ENCODE data around the gene WSB1. TPM values are rescaled to one million over a fixed set of nuclear protein-coding genes. Genes with fewer than 3 reads are reported as not detected.
A peak's percentile ranks its signal among the peaks of the same experiment; 100 is the strongest.

Gene WSB1
- total RNA-seq, 1 experiment from 2014 or later, result 114 TPM

GRCh38 chr17:27299384-27300049 lies 5.6 kb downstream of the WSB1 start:
- no peak for DNase-seq (ENCODE audit: low spot score)
- TF ChIP-seq, protein P1, sequence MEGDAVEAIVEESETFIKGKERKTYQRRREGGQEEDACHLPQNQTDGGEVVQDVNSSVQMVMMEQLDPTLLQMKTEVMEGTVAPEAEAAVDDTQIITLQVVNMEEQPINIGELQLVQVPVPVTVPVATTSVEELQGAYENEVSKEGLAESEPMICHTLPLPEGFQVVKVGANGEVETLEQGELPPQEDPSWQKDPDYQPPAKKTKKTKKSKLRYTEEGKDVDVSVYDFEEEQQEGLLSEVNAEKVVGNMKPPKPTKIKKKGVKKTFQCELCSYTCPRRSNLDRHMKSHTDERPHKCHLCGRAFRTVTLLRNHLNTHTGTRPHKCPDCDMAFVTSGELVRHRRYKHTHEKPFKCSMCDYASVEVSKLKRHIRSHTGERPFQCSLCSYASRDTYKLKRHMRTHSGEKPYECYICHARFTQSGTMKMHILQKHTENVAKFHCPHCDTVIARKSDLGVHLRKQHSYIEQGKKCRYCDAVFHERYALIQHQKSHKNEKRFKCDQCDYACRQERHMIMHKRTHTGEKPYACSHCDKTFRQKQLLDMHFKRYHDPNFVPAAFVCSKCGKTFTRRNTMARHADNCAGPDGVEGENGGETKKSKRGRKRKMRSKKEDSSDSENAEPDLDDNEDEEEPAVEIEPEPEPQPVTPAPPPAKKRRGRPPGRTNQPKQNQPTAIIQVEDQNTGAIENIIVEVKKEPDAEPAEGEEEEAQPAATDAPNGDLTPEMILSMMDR (conservative IDR thresholded peaks at IDR 0.05; ENCODE audit: low read depth, low read length), result no peak
- no peak for TF ChIP-seq EZH2 (IDR thresholded peaks at IDR 0.05; ENCODE audit: borderline replicate concordance, low read depth, low read length, poor library complexity, severe bottlenecking)
- POLR2A ChIA-PET (ENCODE audit: low non-redundant PET), result no interaction called here
- no peaks in the 10 kb centered on the region for H3K27me3 ChIP-seq (replicated peaks; ENCODE audit: insufficient read depth, low read depth, low read length, poor library complexity)
- H3K4me3 ChIP-seq (ENCODE audit: low read depth, low read length, poor library complexity, severe bottlenecking), result no peak overlapping the region
- no peaks in the 10 kb centered on the region for H3K9me3 ChIP-seq (ENCODE audit: low read depth, low read length, poor library complexity, severe bottlenecking)
- H3K27ac ChIP-seq (ENCODE audit: low read depth, low read length, poor library complexity, severe bottlenecking), result no peak overlapping the region
- peaks cover 12% of the 10 kb centered on the region for H3K4me1 ChIP-seq (ENCODE audit: insufficient read depth, low read length, poor library complexity, severe bottlenecking)
- peaks cover 29% of the 10 kb centered on the region for H3K36me3 ChIP-seq (ENCODE audit: insufficient read depth, low read length, poor library complexity, severe bottlenecking)
- intact Hi-C loops (cut with micrococcal nuclease; ENCODE audit: unreplicated experiment), result no loop called here
- CTCF ChIA-PET, result interaction anchor here (0.5 kb wide), 1 partner anchor 264 kb away, joined by 6 read pairs; no protein-coding TSS in a partner anchor
- BruUV-seq (replicated peaks), result no TSS peak

- DNase-seq (ENCODE audit: low spot score), result no peak
- Histone ChIP-seq H3K27ac (ENCODE audit: low read depth, low read length, poor library complexity, severe bottlenecking) (no peak overlapping the region), H3K27me3 (replicated peaks; ENCODE audit: insufficient read depth, low read depth, low read length, poor library complexity) (no peaks in the 10 kb centered on the region), H3K9me3 (ENCODE audit: low read depth, low read length, poor library complexity, severe bottlenecking) (no peaks in the 10 kb centered on the region), H3K36me3 (ENCODE audit: insufficient read depth, low read length, poor library complexity, severe bottlenecking) (peaks cover 61% of the 10 kb centered on the region), H3K4me1 (ENCODE audit: insufficient read depth, low read length, poor library complexity, severe bottlenecking) (peaks cover 19% of the 10 kb centered on the region), H3K4me3 (ENCODE audit: low read depth, low read length, poor library complexity, severe bottlenecking) (no peak overlapping the region)
- BruUV-seq (replicated peaks), result no TSS peak
- intact Hi-C loops (cut with micrococcal nuclease; ENCODE audit: unreplicated experiment), result no loop called here
- no peak for TF ChIP-seq EZH2 (IDR thresholded peaks at IDR 0.05; ENCODE audit: borderline replicate concordance, low read depth, low read length, poor library complexity, severe bottlenecking)
- TF ChIP-seq, protein P1 (conservative IDR thresholded peaks at IDR 0.05; ENCODE audit: low read depth, low read length), result no peak
- ChIA-PET POLR2A (ENCODE audit: low non-redundant PET) (interaction anchor here (0.6 kb wide), 1 partner anchor 496 kb away, joined by 6 read pairs; no protein-coding TSS in a partner anchor), CTCF (interaction anchor here (0.7 kb wide), 1 partner anchor 68 kb away, joined by 3 read pairs; no protein-coding TSS in a partner anchor)
These were observed 9.8 kb downstream of the WSB1 start for GRCh38 chr17:27303734-27304133.

GRCh38 chr17:27306276-27306835 lies 12.4 kb downstream of the WSB1 start:
- Histone ChIP-seq H3K27me3 (replicated peaks; ENCODE audit: insufficient read depth, low read depth, low read length, poor library complexity) (no peaks in the 10 kb centered on the region), H3K27ac (ENCODE audit: low read depth, low read length, poor library complexity, severe bottlenecking) (peak overlapping the region; percentile 48), H3K4me1 (ENCODE audit: insufficient read depth, low read length, poor library complexity, severe bottlenecking) (peaks cover 19% of the 10 kb centered on the region), H3K9me3 (ENCODE audit: low read depth, low read length, poor library complexity, severe bottlenecking) (no peaks in the 10 kb centered on the region), H3K36me3 (ENCODE audit: insufficient read depth, low read length, poor library complexity, severe bottlenecking) (peaks cover 87% of the 10 kb centered on the region), H3K4me3 (ENCODE audit: low read depth, low read length, poor library complexity, severe bottlenecking) (no peak overlapping the region)
- ChIA-PET POLR2A (ENCODE audit: low non-redundant PET) (no interaction called here), CTCF (interaction anchor here (0.5 kb wide), 1 partner anchor 293 kb away, joined by 5 read pairs; no protein-coding TSS in a partner anchor)
- no TSS peak for BruUV-seq (replicated peaks)
- no peak for DNase-seq (ENCODE audit: low spot score)
- TF ChIP-seq, protein P1 (conservative IDR thresholded peaks at IDR 0.05; ENCODE audit: low read depth, low read length), result no peak
- TF ChIP-seq EZH2 (IDR thresholded peaks at IDR 0.05; ENCODE audit: borderline replicate concordance, low read depth, low read length, poor library complexity, severe bottlenecking), result no peak
- intact Hi-C loops (cut with micrococcal nuclease; ENCODE audit: unreplicated experiment), result no loop called here

Data from A673 (cell line).